ENCODE results near the gene APOL5. TPM values are rescaled to one million over a fixed set of nuclear protein-coding genes. Genes with fewer than 3 reads are reported as not detected.

The APOL5 gene
- total RNA-seq, 1 donor from 2014 or later: not detected

GRCh38 chr22:35681454-35682052, 36.1 kb upstream of the APOL5 start:
- Mint-ChIP-seq H3K4me3 (ENCODE audit: unreplicated experiment) (no peak overlapping the region), H3K4me1 (ENCODE audit: low read depth, unreplicated experiment) (no peaks in the 10 kb centered on the region), H3K9me3 (ENCODE audit: unreplicated experiment) (peaks cover 2% of the 10 kb centered on the region), H3K36me3 (ENCODE audit: unreplicated experiment) (no peaks in the 10 kb centered on the region), H3K27ac (ENCODE audit: unreplicated experiment) (no peak overlapping the region), H3K27me3 (ENCODE audit: unreplicated experiment) (no peaks in the 10 kb centered on the region)
- TF ChIP-seq CTCF (IDR thresholded peaks at IDR 0.05; ENCODE audit: partially characterized antibody, unreplicated experiment): no peak
- DNase-seq: no peak

- Mint-ChIP-seq H3K27ac (ENCODE audit: unreplicated experiment) (no peak overlapping the region), H3K9me3 (ENCODE audit: unreplicated experiment) (peaks cover 2% of the 10 kb centered on the region)
Measured at GRCh38 chr22:35683560-35683959, 34.1 kb upstream of the APOL5 start.

GRCh38 chr22:35684270-35684700, 33.4 kb upstream of the APOL5 start:
- Mint-ChIP-seq H3K9me3 (ENCODE audit: unreplicated experiment) (peaks cover 2% of the 10 kb centered on the region), H3K27me3 (ENCODE audit: unreplicated experiment) (no peaks in the 10 kb centered on the region), H3K4me3 (ENCODE audit: unreplicated experiment) (no peak overlapping the region), H3K36me3 (ENCODE audit: unreplicated experiment) (no peaks in the 10 kb centered on the region), H3K27ac (ENCODE audit: unreplicated experiment) (no peak overlapping the region), H3K4me1 (ENCODE audit: low read depth, unreplicated experiment) (no peaks in the 10 kb centered on the region)
- TF ChIP-seq CTCF (IDR thresholded peaks at IDR 0.05; ENCODE audit: partially characterized antibody, unreplicated experiment): no peak
- no peak for DNase-seq

More at GRCh38 chr22:35683560-35683959, 34.1 kb upstream of the APOL5 start:
- H3K36me3 Mint-ChIP-seq (ENCODE audit: unreplicated experiment): no peaks in the 10 kb centered on the region
- H3K4me3 Mint-ChIP-seq (ENCODE audit: unreplicated experiment): no peak overlapping the region
- no peaks in the 10 kb centered on the region for H3K4me1 Mint-ChIP-seq (ENCODE audit: low read depth, unreplicated experiment)
- no peaks in the 10 kb centered on the region for H3K27me3 Mint-ChIP-seq (ENCODE audit: unreplicated experiment)
- no peak for DNase-seq
- no peak for TF ChIP-seq CTCF (IDR thresholded peaks at IDR 0.05; ENCODE audit: partially characterized antibody, unreplicated experiment)

GRCh38 chr22:35684732-35685131, 32.9 kb upstream of the APOL5 start:
- no peak overlapping the region for H3K4me3 Mint-ChIP-seq (ENCODE audit: unreplicated experiment)
- no peak for DNase-seq
- no peaks in the 10 kb centered on the region for H3K27me3 Mint-ChIP-seq (ENCODE audit: unreplicated experiment)
- no peak for TF ChIP-seq CTCF (IDR thresholded peaks at IDR 0.05; ENCODE audit: partially characterized antibody, unreplicated experiment)
- H3K4me1 Mint-ChIP-seq (ENCODE audit: low read depth, unreplicated experiment): no peaks in the 10 kb centered on the region
- H3K27ac Mint-ChIP-seq (ENCODE audit: unreplicated experiment): no peak overlapping the region
- H3K36me3 Mint-ChIP-seq (ENCODE audit: unreplicated experiment): no peaks in the 10 kb centered on the region
- peaks cover 2% of the 10 kb centered on the region for H3K9me3 Mint-ChIP-seq (ENCODE audit: unreplicated experiment)

- Mint-ChIP-seq H3K9me3 (ENCODE audit: unreplicated experiment) (peaks cover 2% of the 10 kb centered on the region), H3K36me3 (ENCODE audit: unreplicated experiment) (no peaks in the 10 kb centered on the region), H3K27ac (ENCODE audit: unreplicated experiment) (no peak overlapping the region), H3K4me3 (ENCODE audit: unreplicated experiment) (no peak overlapping the region), H3K27me3 (ENCODE audit: unreplicated experiment) (no peaks in the 10 kb centered on the region), H3K4me1 (ENCODE audit: low read depth, unreplicated experiment) (no peaks in the 10 kb centered on the region)
- no peak for TF ChIP-seq CTCF (IDR thresholded peaks at IDR 0.05; ENCODE audit: partially characterized antibody, unreplicated experiment)
- DNase-seq: no peak
Measured at GRCh38 chr22:35685731-35686130, 31.9 kb upstream of the APOL5 start.
